NCI-H69 (cell line): ENCODE data around the gene ZNF76.

ENCODE experiments used
- DNase-seq: peaks from one replicate; lab custom pipeline; 2025; lab: John Stamatoyannopoulos, UW

The ZNF76 gene

DNA sequence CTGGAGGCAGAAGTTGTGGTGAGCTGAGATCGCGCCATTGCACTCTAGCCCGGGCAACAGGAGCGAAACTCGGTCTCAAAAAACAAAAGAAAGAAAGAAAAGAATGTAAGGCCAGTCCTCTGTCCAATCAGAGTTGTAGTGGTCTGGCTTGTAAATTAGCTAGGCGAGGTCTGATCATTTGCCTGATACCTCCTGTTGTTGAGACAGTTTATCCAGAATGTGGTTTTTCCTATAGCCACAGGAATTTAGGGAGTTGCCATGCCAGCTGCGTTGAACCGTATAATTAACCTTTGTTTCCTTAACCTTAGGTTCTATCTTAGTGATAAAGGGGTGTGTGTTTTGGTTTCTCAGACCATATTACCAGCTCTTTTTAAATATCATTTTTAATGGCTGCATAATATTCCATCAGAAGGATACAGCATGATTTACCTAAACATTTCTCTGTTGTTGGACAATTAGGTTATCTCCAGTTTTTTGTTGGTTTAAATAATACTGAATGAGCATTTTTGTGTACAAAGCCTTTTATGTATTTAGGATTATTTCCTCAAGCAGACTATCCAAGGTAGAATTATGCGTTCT lies 71.1 kb downstream of the ZNF76 start:
- DNase-seq: no peak

DNA sequence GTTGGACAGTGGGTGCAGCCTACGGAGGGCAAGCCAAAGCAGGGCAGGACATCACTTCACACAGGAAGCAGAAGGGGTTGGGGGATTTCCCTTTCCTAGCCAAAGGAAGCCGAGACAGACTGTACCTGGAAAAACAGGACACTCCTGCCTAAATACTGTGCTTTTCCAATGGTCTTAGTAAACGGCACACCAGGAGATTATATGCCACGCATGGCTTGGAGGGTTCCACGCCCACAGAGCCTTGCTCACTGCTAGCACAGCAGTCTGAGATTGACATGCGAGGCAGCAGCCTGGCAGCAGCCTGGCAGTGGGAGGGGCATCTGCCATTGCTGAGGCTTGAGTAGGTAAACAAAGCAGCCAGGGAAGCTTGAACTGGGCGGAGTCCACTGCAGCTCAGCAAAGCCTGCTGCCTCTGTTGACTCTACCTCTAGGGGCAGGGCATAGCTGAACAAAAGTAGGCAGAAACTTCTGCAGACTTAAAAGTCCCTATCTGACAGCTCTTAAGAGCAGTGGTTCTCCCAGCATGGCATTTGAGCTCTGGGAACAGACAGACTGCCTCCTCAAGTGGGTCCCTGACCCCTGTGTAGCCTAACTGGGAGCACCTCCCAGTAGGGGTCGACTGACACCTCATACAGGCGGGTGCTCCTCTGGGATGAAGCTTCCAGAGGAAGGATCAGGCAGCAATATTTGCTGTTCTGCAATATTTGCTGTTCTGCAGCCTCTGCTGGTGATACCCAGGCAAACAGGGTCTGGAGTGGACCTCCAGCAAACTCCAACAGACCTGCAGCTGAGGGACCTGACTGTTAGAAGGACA lies 72.7 kb downstream of the ZNF76 start:
- DNase-seq: peak; percentile 91

DNA sequence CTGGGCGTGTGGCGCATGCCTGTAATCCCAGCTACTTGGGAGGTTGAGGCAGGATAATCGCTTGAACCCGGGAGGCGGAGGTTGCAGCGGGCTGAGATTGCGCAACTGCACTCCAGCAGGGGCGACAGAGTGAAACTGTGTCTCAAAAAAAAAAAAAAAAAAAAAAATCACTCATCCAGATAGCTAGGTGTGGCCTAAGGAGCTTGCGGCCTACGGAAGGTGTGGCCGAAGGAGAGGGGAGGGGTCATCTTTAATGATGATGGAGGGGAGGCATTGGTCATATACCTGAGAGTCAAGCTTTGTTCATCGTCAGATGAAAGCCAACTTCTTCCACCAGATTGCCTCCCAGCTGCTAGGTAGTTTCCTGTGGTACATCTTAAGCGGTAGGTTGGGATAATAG lies 82.0 kb downstream of the ZNF76 start:
- no peak for DNase-seq

DNA sequence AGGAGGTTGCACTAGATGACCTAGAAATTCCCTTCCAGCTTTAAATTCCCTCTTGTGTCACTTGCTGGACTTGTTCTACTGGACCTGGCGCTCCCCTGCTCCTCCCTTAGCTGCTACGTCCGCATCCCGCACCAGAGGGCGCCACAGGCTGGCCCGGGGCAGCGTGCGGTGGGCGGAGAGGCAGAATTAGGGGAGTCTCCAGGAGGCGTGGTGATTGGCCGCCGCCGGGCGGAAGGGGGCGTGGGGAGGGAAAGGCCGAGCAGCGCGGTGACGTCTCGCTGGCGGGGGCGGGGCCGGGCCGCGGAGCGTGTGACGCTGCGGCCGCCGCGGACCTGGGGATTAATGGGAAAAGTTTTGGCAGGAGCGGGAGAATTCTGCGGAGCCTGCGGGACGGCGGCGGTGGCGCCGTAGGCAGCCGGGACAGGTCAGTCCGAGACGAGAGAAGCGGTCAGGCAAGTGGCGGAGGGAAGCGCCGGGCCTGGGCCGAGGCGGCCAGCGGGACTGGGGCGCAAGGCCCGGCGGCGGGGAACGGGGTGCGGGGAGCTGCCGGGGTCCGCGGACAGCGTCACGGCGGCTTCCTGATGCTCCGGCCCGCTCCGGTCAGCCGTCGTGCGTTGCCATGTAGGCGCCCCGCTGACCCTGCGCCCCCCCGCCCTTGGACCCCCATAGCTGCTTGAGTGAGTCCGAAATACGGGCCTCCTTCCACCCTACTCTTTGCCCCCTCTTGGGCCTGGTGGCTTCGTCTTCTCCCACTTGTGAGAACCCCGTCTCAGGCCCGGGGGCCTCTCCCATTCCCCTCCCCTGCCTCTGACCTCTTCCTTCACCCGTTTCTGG lies 82.9 kb downstream of the ZNF76 start, which contains the start of gene PPARD:
TSS of gene PPARD (plus strand) at position 301 of the 834 bp plus-strand sequence. CDS start 68,530 bp downstream, outside the sequence.
- peak; percentile 97 for DNase-seq

DNA sequence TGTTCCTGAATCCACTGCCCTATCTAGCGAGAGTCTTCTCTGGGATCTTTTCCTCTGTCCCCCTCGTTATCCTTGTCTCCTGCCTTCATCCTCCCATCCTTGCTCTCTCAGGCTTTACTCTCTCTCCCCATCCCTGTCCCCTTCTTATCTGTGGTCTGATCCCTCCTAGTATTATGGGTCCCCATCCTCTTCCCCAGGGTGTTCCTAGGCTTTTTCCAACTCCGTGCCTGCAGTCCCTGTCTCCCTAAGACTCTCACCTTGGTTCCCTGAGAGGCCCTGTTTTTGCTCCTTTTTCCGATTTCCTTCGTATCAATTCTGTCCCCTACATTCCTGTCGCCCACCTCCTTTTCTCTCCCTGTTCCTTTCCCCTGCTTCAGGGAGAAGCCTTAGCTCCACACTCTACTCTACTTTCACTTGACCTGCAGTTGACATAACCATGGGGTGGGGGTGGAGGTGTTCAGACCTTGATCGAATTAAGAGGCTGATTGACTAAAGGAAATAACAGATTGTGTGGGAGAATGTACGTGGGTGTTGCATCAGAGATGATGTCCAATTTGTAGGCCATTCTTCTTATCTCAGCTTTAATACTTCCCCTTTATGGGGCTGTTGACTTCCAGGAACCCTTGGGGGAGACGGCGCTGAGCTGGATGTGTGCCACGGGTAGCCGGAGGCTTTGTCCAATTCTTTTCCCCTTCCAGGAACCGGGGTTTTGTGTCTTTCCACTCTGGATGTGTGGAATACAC lies 83.7 kb downstream of the ZNF76 start:
- DNase-seq: no peak

DNA sequence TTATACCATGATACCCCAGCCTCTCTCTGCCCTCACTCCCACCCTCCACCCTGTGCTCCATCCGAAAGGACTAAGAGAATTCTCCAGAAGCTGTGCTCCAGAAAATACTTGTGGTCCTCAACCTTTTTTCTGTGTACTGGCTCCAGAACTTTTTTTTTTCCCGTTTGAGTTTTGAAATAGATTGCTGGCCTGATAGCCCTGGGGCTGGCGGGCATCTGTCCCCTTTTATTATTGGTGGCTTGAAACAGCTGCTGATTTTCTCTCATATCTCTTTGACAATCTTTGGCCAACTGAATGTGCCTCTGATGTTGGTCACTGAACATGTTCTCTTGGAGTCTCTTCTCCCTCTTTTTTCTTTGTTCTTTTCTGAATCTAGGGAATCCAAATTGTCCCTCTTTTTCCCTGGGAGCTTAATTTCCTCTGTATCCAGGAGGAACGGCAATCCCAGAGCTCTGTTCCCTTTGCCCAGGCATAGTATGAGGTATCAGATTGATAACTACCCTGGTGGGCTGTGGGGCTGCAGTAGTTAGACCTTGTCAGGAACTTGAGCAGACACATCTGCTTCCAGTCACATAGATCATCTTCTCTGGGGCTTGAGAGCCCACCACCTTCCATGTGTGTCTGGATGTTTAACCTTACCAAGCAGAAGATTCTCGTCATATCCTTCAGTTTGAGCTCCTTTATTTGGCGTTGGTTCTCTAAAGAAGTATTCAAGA lies 84.5 kb downstream of the ZNF76 start:
- no peak for DNase-seq
